HepG2 (cell line): ENCODE results near the gene PCGF3. TPM values are rescaled to one million over a fixed set of nuclear protein-coding genes. Genes with fewer than 3 reads are reported as not detected.

Source experiments
- ARID2 ChIP-seq: sonication (generic); formaldehyde crosslinking; IDR thresholded peaks from 2 replicates; pipeline ENCODE4 v1.8.1; 2022; ENCODE audit warnings: mild to moderate bottlenecking, missing genetic modification reagents, borderline replicate concordance
- ARID5B ChIP-seq: IDR thresholded peaks from 2 replicates; pipeline ENCODE4 v1.4.0; 2020; ENCODE audit warnings: mild to moderate bottlenecking, missing genetic modification reagents
- GMEB1 ChIP-seq: sonication (generic); formaldehyde crosslinking; IDR thresholded peaks from 2 replicates; pipeline ENCODE4 v1.5.1; 2020; ENCODE audit warnings: missing genetic modification reagents, mild to moderate bottlenecking, borderline replicate concordance
- HMG20A ChIP-seq: IDR thresholded peaks from 2 replicates; pipeline ENCODE4 v1.6.1; 2016; ENCODE audit warnings: borderline replicate concordance
- NR2F2 ChIP-seq: IDR thresholded peaks from 2 replicates; pipeline ENCODE4 v1.6.1; 2012; ENCODE audit warnings: low read depth, inconsistent platforms, borderline replicate concordance
- SOX13 ChIP-seq, 3 experiments: fragments of 450-650 bp in 1 of 3; sonication (generic) in 1 of 3; formaldehyde crosslinking in 1 of 3; IDR thresholded peaks in 2 of 3; conservative IDR thresholded peaks in 1 of 3; 2 replicates each; pipeline versions ENCODE4 v1.5.0 to v1.6.1; 2016 to 2020; ENCODE audit warnings: antibody characterized with exemption in 1 of 3, mild to moderate bottlenecking in 1 of 3, missing compliant biosample characterization in 1 of 3, missing genetic modification reagents in 1 of 3, moderate library complexity in 1 of 3
- ZBTB38 ChIP-seq: sonication (generic); formaldehyde crosslinking; IDR thresholded peaks from 2 replicates; pipeline ENCODE4 v1.5.1; 2020; ENCODE audit warnings: mild to moderate bottlenecking, missing genetic modification reagents
- ZNF576 ChIP-seq: sonication (generic); formaldehyde crosslinking; IDR thresholded peaks from 2 replicates; pipeline ENCODE4 v1.4.0; 2020; ENCODE audit warnings: mild to moderate bottlenecking, missing genetic modification reagents
- ZNF737 ChIP-seq: sonication (generic); formaldehyde crosslinking; IDR thresholded peaks from 2 replicates; pipeline ENCODE4 v1.5.0; 2020; ENCODE audit warnings: missing genetic modification reagents, mild to moderate bottlenecking, borderline replicate concordance
- polyA plus RNA-seq, 8 experiments: library from polyadenylated mRNA; depleted of rRNA in 3 of 8; stranded (reverse) in 7 of 8; unstranded in 1 of 8; fragments of >200 nt; fragmentation: Illumina TruSeq in 4 of 8; extraction: Trizol in 4 of 8; gene quantifications; 2 replicates each; pipeline versions ENCODE4 v1.2.1 to v1.2.3, GENCODE V29; 2011 to 2016; ENCODE audit warnings: low read depth in 4 of 8, missing spikeins in 1 of 8, mixed read lengths in 1 of 8; ENCODE audit not compliant: insufficient read depth in 1 of 8
- total RNA-seq, 5 experiments: library from RNA; depleted of rRNA; stranded (reverse); fragments of >200 nt; fragmentation: Illumina TruSeq; extraction: Trizol; gene quantifications; 2 replicates each; pipeline ENCODE4 v1.2.3, GENCODE V29; 2016; ENCODE audit warnings: low read depth in 1 of 5
- TF ChIP-seq, protein P1 (sequence below): sonication (generic); formaldehyde crosslinking; IDR thresholded peaks from 2 replicates; pipeline ENCODE4 v1.5.1; 2020; ENCODE audit warnings: missing genetic modification reagents, mild to moderate bottlenecking, borderline replicate concordance
- TF ChIP-seq, protein P2 (sequence below): sonication (generic); formaldehyde crosslinking; IDR thresholded peaks from 2 replicates; pipeline ENCODE4 v1.8.1; 2023; ENCODE audit warnings: missing genetic modification reagents, inconsistent platforms, borderline replicate concordance
- TF ChIP-seq, protein P3 (sequence below): sonication (generic); formaldehyde crosslinking; conservative IDR thresholded peaks from 2 replicates; pipeline ENCODE4 v1.4.0; 2020; ENCODE audit warnings: missing genetic modification reagents

PCGF3 gene
- total and polyA plus RNA-seq, 2 of the 13 experiments (the other 11 are each of a cell fraction or from before 2014, with no cell fraction given): 28.6 to 66.2 TPM

GRCh38 chr4:674172-675035, 31.2 kb upstream of the PCGF3 start, which contains the start of the genes ATP5ME and MYL5 (continued):
- no peak for TF ChIP-seq SOX13 (IDR thresholded peaks at IDR 0.05)
- peak in 1 of 2 experiments; percentile 38; a peak in 1 of 4 replicates for TF ChIP-seq SOX13 (CRISPR knock-in tag; conservative IDR thresholded peaks at IDR 0.05 in 1 of 2, IDR thresholded peaks at IDR 0.05 in 1 of 2)
- TF ChIP-seq, protein P1, sequence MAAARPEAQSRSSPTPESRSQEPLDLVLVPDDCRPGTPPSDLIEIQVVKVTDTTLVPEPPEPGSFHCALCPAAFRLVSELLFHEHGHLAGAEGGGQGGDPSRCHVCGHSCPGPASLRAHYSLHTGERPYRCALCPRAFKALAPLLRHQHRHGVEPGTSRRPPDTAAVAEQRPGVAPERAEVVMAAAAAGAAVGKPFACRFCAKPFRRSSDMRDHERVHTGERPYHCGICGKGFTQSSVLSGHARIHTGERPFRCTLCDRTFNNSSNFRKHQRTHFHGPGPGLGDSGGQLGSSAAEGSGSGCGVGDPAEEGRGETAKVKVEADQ: no peak
- TF ChIP-seq, protein P2, sequence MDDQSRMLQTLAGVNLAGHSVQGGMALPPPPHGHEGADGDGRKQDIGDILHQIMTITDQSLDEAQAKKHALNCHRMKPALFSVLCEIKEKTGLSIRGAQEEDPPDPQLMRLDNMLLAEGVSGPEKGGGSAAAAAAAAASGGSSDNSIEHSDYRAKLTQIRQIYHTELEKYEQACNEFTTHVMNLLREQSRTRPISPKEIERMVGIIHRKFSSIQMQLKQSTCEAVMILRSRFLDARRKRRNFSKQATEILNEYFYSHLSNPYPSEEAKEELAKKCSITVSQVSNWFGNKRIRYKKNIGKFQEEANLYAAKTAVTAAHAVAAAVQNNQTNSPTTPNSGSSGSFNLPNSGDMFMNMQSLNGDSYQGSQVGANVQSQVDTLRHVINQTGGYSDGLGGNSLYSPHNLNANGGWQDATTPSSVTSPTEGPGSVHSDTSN (CRISPR knock-in tag): no peak
- TF ChIP-seq ARID2 (CRISPR knock-in tag): no peak
- TF ChIP-seq ZBTB38 (CRISPR knock-in tag): peak; percentile 79; the same call in 1 of the 2 replicates
- peak; percentile 50; the same call in 1 of the 2 replicates for TF ChIP-seq ZNF576
- TF ChIP-seq ZNF737 (CRISPR knock-in tag): peak; percentile 45; the same call in 1 of the 2 replicates
- no peak for TF ChIP-seq NR2F2
- TF ChIP-seq ARID5B (CRISPR knock-in tag): peak; percentile 40; the same call in 1 of the 2 replicates
- TF ChIP-seq GMEB1: peak; percentile 68; the same call in 1 of the 2 replicates
- TF ChIP-seq, protein P3, sequence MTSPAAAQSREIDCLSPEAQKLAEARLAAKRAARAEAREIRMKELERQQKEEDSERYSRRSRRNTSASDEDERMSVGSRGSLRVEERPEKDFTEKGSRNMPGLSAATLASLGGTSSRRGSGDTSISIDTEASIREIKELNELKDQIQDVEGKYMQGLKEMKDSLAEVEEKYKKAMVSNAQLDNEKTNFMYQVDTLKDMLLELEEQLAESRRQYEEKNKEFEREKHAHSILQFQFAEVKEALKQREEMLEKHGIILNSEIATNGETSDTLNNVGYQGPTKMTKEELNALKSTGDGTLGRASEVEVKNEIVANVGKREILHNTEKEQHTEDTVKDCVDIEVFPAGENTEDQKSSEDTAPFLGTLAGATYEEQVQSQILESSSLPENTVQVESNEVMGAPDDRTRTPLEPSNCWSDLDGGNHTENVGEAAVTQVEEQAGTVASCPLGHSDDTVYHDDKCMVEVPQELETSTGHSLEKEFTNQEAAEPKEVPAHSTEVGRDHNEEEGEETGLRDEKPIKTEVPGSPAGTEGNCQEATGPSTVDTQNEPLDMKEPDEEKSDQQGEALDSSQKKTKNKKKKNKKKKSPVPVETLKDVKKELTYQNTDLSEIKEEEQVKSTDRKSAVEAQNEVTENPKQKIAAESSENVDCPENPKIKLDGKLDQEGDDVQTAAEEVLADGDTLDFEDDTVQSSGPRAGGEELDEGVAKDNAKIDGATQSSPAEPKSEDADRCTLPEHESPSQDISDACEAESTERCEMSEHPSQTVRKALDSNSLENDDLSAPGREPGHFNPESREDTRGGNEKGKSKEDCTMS (CRISPR knock-in tag): no peak
- no peak for TF ChIP-seq HMG20A (CRISPR knock-in tag)
